Omental fat pad (tissue), 4 donors: ENCODE measurements around the gene THRB. TPM values are rescaled to one million over a fixed set of nuclear protein-coding genes. Genes with fewer than 3 reads are reported as not detected.

ENCODE experiments used
- ATAC-seq: fragments of 150-250 bp; one replicate; pipeline ENCODE4 v1.9.1; 2016; ENCODE audit warnings: mild to moderate bottlenecking, moderate library complexity; ENCODE audit not compliant: low FRiP score
- DNase-seq: peaks from one replicate; pipeline ENCODE4 v3.0.0-alpha.2; 2019; ENCODE audit warnings: low spot score
- total RNA-seq, 4 donors: library from RNA; depleted of rRNA; stranded (reverse); fragments of >200 nt; gene quantifications; one replicate each; pipeline ENCODE4 v1.1.0, GENCODE V29; 2016
- TF ChIP-seq, protein P1 (sequence below), 3 donors: fragments of 450-650 bp; IDR thresholded peaks; one replicate each; pipeline ENCODE4 v1.5.1; 2016 to 2017; ENCODE audit warnings: antibody characterized with exemption in 3 of 3, mild to moderate bottlenecking in 3 of 3, moderate library complexity in 2 of 3

The THRB gene
- total RNA-seq, 4 donors from 2014 or later: 18.6 to 28.0 (median 23.9) TPM

DNA sequence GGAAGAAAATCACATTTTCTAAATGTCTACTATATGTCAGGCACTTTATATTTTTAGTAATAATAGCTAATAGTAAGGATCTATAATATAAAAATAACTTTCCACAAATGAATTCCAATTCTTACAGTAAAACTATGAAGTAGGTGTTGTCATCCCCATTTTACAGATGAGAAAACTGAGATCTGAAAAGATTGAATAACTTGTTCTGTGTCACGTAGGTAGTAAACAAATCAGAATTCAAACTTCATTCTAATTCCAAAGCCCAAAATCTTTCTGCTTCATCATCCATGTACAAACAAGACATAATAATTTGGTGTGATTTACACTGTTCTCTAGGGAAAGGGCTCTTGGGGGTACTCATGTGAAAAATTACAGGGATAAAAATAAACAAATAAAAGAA lies 130.3 kb downstream of the THRB start:
- DNase-seq: no peak
- no peak for ATAC-seq
- TF ChIP-seq, protein P1, sequence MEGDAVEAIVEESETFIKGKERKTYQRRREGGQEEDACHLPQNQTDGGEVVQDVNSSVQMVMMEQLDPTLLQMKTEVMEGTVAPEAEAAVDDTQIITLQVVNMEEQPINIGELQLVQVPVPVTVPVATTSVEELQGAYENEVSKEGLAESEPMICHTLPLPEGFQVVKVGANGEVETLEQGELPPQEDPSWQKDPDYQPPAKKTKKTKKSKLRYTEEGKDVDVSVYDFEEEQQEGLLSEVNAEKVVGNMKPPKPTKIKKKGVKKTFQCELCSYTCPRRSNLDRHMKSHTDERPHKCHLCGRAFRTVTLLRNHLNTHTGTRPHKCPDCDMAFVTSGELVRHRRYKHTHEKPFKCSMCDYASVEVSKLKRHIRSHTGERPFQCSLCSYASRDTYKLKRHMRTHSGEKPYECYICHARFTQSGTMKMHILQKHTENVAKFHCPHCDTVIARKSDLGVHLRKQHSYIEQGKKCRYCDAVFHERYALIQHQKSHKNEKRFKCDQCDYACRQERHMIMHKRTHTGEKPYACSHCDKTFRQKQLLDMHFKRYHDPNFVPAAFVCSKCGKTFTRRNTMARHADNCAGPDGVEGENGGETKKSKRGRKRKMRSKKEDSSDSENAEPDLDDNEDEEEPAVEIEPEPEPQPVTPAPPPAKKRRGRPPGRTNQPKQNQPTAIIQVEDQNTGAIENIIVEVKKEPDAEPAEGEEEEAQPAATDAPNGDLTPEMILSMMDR (IDR thresholded peaks at IDR 0.05): no peak

DNA sequence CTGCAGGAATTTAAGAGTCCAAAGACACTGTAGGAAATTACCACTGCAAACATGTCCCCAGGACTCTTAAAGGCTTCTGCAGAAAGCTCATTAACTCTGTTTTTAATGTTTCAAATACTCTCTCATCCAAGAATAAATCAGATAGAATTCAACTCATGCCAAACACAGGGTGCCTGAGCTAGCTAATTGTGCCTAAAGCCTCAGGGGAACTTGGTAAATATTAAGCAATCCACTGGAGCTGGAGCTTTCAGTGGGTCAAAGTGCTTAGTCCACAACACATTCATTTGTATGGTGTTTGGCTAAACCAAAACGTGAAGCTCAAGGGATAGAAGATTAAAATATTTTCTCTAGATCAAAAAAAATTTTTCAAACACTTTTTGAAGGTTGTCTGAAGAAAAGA lies 131.4 kb downstream of the THRB start:
- ATAC-seq (no peak), DNase-seq (no peak)
- TF ChIP-seq, protein P1 (IDR thresholded peaks at IDR 0.05): no peak

DNA sequence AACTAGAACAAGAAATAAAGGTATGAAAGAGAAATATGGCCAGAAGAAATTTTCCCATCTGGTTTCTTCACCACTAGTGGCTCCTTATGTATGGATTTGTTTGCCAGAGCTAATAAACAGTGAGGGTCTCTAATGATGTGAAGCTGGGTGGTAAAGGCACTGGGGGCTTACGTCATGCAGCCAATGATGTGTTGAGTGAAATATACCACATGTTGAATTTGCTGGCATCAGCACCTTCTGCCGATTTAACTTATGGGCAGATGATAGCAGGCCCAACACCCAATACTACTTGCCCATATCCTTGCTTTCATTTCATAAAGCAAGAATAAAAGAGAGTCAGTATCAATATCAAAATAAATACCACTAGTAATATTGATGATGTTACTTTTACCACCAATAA lies 133.0 kb downstream of the THRB start:
- ATAC-seq (no peak), DNase-seq (no peak)
- TF ChIP-seq, protein P1 (IDR thresholded peaks at IDR 0.05): no peak

DNA sequence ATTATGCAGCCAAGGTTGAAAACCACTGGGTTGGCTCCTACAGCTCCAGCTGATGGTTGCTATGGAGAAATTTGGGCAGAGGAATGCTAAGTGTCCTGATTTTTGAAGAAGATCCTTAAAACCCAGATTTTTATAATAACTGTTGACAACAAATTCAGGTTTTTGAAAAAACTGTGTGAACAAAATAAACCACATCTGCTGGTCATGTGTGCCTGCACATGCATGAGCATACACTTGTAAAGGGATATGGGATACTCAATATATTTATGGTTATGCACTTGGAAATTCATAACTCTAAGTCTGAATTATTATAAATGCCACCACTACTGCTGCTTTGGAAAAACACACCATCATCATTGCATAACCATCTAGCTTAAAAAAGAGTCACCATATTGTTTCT lies 133.7 kb downstream of the THRB start:
- ATAC-seq: no peak
- TF ChIP-seq, protein P1 (IDR thresholded peaks at IDR 0.05): no peak
- no peak for DNase-seq

- DNase-seq (no peak), ATAC-seq (no peak)
- TF ChIP-seq, protein P1 (IDR thresholded peaks at IDR 0.05): no peak
These were observed 134.8 kb downstream of the THRB start for GRCh38 chr3:24359645-24360462.

DNA sequence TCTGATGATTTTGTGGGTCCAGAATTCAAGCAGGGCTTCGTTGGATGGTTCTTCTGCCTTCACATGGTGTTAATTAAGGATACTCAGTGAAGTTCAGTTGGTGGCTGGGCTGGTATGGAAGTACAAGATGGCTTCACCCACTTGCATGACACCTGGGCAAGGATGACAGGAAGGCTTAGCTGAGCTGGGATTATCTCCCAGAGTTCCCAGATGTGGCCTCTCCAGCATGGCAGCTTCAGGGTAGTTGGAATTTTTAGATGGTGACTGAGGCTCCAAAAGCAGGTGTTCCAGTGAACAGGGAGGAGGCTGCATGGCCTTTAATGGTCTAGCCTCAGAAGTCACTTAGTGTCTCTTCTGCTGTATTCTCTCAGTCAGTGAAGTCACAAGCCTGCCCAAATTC lies 135.5 kb downstream of the THRB start:
- DNase-seq: no peak
- TF ChIP-seq, protein P1 (IDR thresholded peaks at IDR 0.05): no peak
- ATAC-seq: no peak

GRCh38 chr3:24357635-24358034 lies 137.0 kb downstream of the THRB start:
- DNase-seq (no peak), ATAC-seq (no peak)
- TF ChIP-seq, protein P1 (IDR thresholded peaks at IDR 0.05): no peak
